A549 treated with Mapracorat at 1 μM for 4 hours (cell line): ENCODE data around the gene TMTC2. TPM values are rescaled to one million over a fixed set of nuclear protein-coding genes. Genes with fewer than 3 reads are reported as not detected.

Experiments used
- total RNA-seq: library from RNA; stranded (reverse); fragments of 200-300 nt; extraction: Qiagen RNA extraction; gene quantifications from 5 replicates; pipeline ENCODE4 v1.2.3, GENCODE V29; 2022

Gene TMTC2
- total RNA-seq: 0.67 to 1.8 TPM (median 1.1 TPM) in 5 replicates

GRCh38 chr12:82686168-82687020 lies at the start of gene TMTC2:
Gene TMTC2, plus strand, starts transcription at chr12:82686906.

